Vagina (tissue), 2 donors: ENCODE measurements around the gene KNCN. TPM values are rescaled to one million over a fixed set of nuclear protein-coding genes. Genes with fewer than 3 reads are reported as not detected.
A peak's percentile ranks its signal among the peaks of the same experiment; 100 is the strongest.

Source experiments
- DNase-seq, 2 donors: peaks; one replicate each; pipeline ENCODE4 v3.0.0-alpha.2; 2017; ENCODE audit errors: extremely low spot score in 2 of 2
- H3K27ac ChIP-seq: fragments of 200-600 bp; sonication (generic); one replicate; pipeline ENCODE4 v1.5.1; 2019
- H3K27me3 ChIP-seq: fragments of 200-600 bp; sonication (generic); one replicate; pipeline ENCODE4 v1.5.1; 2019
- H3K36me3 ChIP-seq, 2 donors: fragments of 200-600 bp; sonication (generic); one replicate each; pipeline ENCODE4 v1.5.1; 2017 to 2019
- H3K4me1 ChIP-seq: fragments of 200-600 bp; sonication (generic); one replicate; pipeline ENCODE4 v1.5.1; 2019
- H3K4me3 ChIP-seq, 2 donors: fragments of 200-600 bp; sonication (generic); 1 replicate in 1 of 2; 2 replicates in 1 of 2; pipeline ENCODE4 v1.5.1; 2016 to 2019
- H3K9me3 ChIP-seq: fragments of 200-600 bp; sonication (generic); one replicate; pipeline ENCODE4 v1.5.1; 2019
- CTCF ChIP-seq, 3 experiments: fragments of 450-650 bp in 2 of 3; fragments of 200-600 bp in 1 of 3; sonication (generic) in 1 of 3; IDR thresholded peaks; one replicate each; pipeline ENCODE4 v1.5.1; 2017 to 2019; ENCODE audit warnings: antibody characterized with exemption in 3 of 3, mild to moderate bottlenecking in 2 of 3, moderate library complexity in 2 of 3
- POLR2A ChIP-seq, 2 donors: fragments of 450-650 bp; IDR thresholded peaks; one replicate each; pipeline ENCODE4 v1.6.1; 2017; ENCODE audit warnings: antibody characterized with exemption in 2 of 2, mild to moderate bottlenecking in 2 of 2, moderate library complexity in 2 of 2
- POLR2AphosphoS5 ChIP-seq, 2 donors: sonication (generic); formaldehyde crosslinking; IDR thresholded peaks; one replicate each; pipeline ENCODE4 v1.9.0; 2017; ENCODE audit warnings: antibody characterized with exemption in 2 of 2, mild to moderate bottlenecking in 2 of 2, low read depth in 1 of 2; ENCODE audit not compliant: insufficient read depth in 1 of 2
- intact Hi-C: fragments of 100-400 bp; cut with DNase I; formaldehyde crosslinking; loops from one replicate; pipeline ENCODE4 v1.15.1; 2023
- total RNA-seq: library from RNA; depleted of rRNA; stranded (reverse); fragments of >200 nt; gene quantifications from one replicate; pipeline ENCODE4 v1.2.3, GENCODE V29; 2016

Gene KNCN
- total RNA-seq, 1 donor from 2014 or later, result not detected

DNA sequence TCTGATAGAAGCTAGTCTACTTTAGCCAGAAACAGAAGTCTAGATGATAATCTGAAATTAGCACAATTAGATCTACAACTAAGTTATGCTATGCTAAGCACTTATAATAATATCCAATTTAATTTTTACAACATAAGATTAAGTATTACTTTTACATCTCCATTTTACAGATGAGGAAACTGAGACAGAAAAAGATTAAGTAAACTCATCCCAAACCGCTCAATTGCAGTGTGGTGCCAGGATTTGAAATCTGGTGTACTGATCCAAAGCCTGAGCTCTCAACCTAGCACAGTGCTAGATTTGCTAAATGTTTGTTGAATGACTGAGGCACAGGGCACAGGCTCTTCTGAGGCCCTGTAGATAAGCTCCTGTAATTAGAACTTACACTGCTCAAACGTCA is 13.8 kb downstream of the KNCN start:
- no peaks in the 10 kb centered on the region for H3K9me3 ChIP-seq
- no peaks in the 10 kb centered on the region for H3K36me3 ChIP-seq
- no peak overlapping the region for H3K27ac ChIP-seq
- H3K27me3 ChIP-seq, result no peaks in the 10 kb centered on the region
- DNase-seq, result no peak
- TF ChIP-seq POLR2A (IDR thresholded peaks at IDR 0.05), result no peak
- no peak for TF ChIP-seq CTCF (IDR thresholded peaks at IDR 0.05)
- no peak for TF ChIP-seq POLR2AphosphoS5 (IDR thresholded peaks at IDR 0.05; ENCODE audit: insufficient read depth in 1 of 2, low read depth in 1 of 2)
- no peak overlapping the region for H3K4me3 ChIP-seq
- peaks cover 4% of the 10 kb centered on the region for H3K4me1 ChIP-seq
- intact Hi-C loops, result no loop called here

- Histone ChIP-seq H3K4me3 (no peak overlapping the region), H3K9me3 (no peaks in the 10 kb centered on the region), H3K4me1 (peaks cover 4% of the 10 kb centered on the region), H3K27ac (no peak overlapping the region), H3K27me3 (no peaks in the 10 kb centered on the region), H3K36me3 (no peaks in the 10 kb centered on the region)
- TF ChIP-seq POLR2AphosphoS5 (IDR thresholded peaks at IDR 0.05; ENCODE audit: insufficient read depth in 1 of 2, low read depth in 1 of 2), result no peak
- TF ChIP-seq CTCF (IDR thresholded peaks at IDR 0.05), result no peak
- TF ChIP-seq POLR2A (IDR thresholded peaks at IDR 0.05), result no peak
- intact Hi-C loops, result no loop called here
- no peak for DNase-seq
Observed at GRCh38 chr1:46536527-46536926, 14.9 kb downstream of the KNCN start.

DNA sequence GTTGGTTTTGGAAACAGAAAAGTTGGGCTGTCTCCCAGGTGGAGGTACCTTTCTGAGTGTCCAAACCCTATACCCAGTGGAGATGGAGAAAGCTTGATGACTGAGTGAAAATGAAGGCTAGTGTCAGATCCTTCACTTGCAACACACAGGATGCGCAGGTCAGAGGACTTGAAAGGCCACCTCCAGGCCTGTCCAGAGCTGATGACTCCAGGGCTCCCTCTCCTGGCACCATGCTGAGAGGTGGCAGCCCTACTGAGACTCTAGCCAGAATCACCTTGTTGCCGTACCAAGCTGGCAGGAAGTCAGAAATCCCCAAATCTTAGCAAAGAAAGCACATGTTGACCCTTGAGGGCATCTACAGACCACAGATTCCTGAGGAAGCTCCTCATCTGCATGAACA is 16.4 kb downstream of the KNCN start:
- Histone ChIP-seq H3K36me3 (no peaks in the 10 kb centered on the region), H3K27ac (no peak overlapping the region), H3K4me3 (no peak overlapping the region), H3K9me3 (no peaks in the 10 kb centered on the region), H3K27me3 (no peaks in the 10 kb centered on the region), H3K4me1 (peaks cover 4% of the 10 kb centered on the region)
- DNase-seq, result no peak
- intact Hi-C loops, result no loop called here
- TF ChIP-seq CTCF (IDR thresholded peaks at IDR 0.05) (no peak), POLR2A (IDR thresholded peaks at IDR 0.05) (no peak), POLR2AphosphoS5 (IDR thresholded peaks at IDR 0.05; ENCODE audit: insufficient read depth in 1 of 2, low read depth in 1 of 2) (no peak)

GRCh38 chr1:46533179-46533864 is 18.1 kb downstream of the KNCN start:
- H3K36me3 ChIP-seq, result no peaks in the 10 kb centered on the region
- TF ChIP-seq POLR2A (IDR thresholded peaks at IDR 0.05) (no peak), POLR2AphosphoS5 (IDR thresholded peaks at IDR 0.05; ENCODE audit: insufficient read depth in 1 of 2, low read depth in 1 of 2) (no peak), CTCF (IDR thresholded peaks at IDR 0.05) (no peak)
- DNase-seq, result no peak
- peaks cover 4% of the 10 kb centered on the region for H3K4me1 ChIP-seq
- H3K4me3 ChIP-seq, result peak overlapping the region; percentile 35 to 40
- no peaks in the 10 kb centered on the region for H3K27me3 ChIP-seq
- peak overlapping the region; percentile 61 for H3K27ac ChIP-seq
- no peaks in the 10 kb centered on the region for H3K9me3 ChIP-seq
- intact Hi-C loops, result no loop called here

DNA sequence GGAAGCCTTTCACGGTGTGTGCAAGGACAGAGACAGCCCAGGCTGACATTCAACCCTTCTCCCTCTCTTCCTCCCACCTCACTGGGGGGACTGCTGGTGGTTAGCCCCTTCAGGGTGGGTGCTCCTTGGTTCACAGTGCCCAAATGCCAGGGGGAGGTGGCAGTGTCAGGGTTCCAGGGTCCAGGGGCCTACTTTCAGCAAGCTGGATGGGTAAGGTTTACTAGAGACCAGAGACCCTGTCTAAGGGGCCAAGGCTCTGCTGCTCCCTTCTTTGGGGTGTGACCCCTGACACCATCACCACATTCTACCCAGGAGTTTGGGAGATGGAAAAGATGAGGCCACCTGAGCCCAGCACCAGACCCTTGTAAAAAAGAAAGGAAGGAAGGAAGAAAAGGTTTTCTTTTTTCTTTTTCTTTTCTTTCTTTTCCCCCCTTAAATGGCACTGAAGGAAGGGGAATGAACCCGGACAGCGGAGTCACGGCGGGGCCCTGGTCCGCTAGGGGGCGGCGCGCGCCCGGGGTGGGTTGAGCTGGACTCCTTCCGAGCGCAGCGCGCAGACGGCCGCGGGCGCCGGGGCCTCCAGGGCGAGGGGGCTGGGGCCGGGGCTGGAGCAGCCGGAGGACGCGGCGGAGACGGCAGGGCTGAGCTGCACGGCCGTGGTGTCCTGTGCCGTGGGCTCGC is 18.8 kb downstream of the KNCN start:
- Histone ChIP-seq H3K4me3 (peak overlapping the region; percentile 35 to 40), H3K27ac (peak overlapping the region; percentile 61), H3K9me3 (no peaks in the 10 kb centered on the region), H3K36me3 (no peaks in the 10 kb centered on the region), H3K27me3 (no peaks in the 10 kb centered on the region), H3K4me1 (peaks cover 4% of the 10 kb centered on the region)
- DNase-seq, result no peak
- intact Hi-C loops, result no loop called here
- no peak for TF ChIP-seq POLR2AphosphoS5 (IDR thresholded peaks at IDR 0.05; ENCODE audit: insufficient read depth in 1 of 2, low read depth in 1 of 2)
- peak; percentile 46 to 52 (median 48) for TF ChIP-seq CTCF (IDR thresholded peaks at IDR 0.05)
